ENCODE data around the gene STX5. TPM values are rescaled to one million over a fixed set of nuclear protein-coding genes. Genes with fewer than 3 reads are reported as not detected.
A peak's percentile ranks its signal among the peaks of the same experiment; 100 is the strongest.
"Not testable (repeated sequence)": the region's sequence is repeated elsewhere in the genome, so short reads cannot be mapped to it uniquely, and the experiment has no call there.

Gene STX5
- polyA plus RNA-seq, 1 donor: 31.7 TPM

DNA sequence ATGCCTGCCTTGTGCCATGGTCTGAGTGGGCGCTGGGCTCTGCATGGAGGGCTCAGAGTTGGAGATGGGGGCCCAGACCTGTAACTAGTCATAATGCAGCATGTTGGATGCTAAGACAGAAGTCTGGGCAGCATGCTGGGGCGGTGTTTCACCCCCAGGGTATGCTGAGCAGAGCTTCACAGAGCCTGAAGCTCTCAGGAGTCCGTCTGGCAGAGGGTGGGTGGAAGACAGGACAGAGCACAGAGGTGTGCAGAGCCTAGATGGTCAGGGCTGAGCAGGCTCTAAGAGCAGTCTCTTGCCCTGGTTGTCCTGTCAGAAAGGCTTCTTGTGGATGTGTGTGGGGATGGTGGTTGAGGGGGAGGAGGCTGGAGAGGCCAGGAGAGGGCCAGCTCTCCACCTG is 53.4 kb downstream of the STX5 start:
- no peak for DNase-seq

DNA sequence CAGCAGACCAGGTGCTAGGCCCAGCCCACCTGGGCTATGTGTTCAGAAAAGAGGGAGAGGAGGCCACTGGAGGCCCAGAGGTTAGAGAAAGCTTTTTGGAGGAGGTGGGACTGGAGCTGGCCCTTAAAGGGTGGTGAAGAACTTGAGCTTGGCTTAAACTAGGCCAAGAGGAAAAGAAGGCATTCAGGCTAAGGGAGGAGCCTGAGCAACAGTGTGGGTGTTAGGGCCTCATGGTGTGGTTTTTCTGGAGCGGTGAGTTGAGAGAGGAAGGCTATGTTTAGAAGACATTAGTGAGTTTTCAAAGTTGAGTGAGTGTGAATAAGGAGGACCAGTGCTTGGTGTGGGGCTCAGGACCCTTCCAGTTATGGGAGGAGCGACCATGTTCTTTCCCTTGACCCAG is 54.5 kb downstream of the STX5 start:
- DNase-seq: no peak

DNA sequence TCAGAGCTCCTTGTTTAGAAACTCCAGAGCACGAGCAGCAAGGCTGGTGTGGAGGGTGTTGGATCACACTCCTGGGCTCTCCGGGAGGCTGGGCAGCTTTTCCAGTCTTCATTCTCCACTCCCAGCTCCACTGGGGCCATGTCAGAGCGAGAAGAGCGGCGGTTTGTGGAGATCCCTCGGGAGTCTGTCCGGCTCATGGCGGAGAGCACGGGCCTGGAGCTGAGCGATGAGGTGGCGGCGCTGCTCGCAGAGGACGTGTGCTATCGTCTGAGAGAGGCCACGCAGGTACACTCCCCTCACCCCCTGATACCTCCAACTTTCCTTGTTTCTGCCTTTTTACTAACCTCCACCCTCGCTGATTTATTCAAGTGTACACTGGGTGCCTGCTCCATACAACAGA is 56.2 kb downstream of the STX5 start:
- DNase-seq: no peak

DNA sequence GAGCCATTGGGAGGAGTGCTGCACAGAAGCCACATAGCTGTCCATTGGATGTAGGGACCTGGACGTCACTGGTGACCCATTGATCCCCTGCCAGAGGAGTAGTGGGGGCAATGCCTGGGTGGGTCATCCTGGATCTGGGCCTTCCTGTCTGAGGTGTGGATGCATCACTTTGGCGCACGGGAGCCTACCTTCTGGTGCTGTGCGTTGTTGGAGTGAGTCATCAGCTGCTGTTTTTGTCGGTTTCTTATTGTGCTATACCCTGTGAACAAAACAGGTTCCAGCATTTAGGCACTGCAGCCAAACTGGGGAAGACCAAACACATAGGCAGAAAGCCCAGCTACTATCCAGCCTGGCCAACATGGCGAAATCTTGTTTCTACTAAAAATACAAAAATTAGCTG is 57.4 kb downstream of the STX5 start:
- DNase-seq: no peak

DNA sequence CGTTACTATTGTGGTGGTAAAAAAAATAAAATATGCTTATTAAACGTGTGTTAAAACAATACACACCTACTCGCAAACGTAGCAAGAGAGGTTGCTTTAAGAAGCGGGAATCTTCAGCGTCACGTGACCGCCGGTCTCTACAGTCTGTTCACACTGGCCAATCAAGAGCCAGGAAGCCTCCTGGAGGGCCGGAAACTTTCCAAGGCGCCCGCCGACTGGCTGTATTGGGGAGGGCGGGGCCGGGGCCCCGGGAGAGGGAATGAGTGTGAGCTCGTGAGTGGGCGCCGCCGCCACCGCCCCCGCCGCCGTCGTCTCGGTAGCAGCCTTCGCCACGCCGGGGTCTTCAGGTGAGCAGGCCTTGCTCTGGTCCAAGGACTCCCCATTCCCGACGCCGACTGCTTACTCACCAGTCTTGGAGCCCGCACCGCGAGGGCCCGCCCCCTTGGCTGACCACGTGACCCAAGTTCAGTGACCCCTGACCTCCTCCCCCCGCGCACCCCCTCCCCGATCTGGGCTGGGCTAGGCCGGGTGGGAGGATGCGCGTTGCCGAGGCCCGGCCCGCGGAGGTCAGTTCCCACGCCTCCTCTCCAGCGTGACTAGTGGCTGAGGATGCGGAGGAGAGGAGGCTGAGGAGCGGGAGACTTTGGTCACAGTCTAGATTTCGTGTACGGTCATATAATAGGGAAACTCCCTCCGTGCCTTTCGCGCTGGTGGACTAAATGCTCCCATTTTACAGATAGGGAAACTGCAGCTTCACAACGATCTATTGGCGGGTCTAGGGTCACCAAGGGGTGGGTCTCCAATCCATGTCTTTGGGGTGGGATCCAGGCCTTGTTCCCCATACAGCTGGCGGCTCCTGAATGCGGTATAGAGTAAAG is 60.5 kb downstream of the STX5 start, which contains the start of gene TAF6L:
TAF6L (plus strand) TSS at position 253 of the 878 bp plus-strand sequence. CDS start 4,388 bp downstream, outside the sequence.
- peak; percentile 96 for DNase-seq

DNA sequence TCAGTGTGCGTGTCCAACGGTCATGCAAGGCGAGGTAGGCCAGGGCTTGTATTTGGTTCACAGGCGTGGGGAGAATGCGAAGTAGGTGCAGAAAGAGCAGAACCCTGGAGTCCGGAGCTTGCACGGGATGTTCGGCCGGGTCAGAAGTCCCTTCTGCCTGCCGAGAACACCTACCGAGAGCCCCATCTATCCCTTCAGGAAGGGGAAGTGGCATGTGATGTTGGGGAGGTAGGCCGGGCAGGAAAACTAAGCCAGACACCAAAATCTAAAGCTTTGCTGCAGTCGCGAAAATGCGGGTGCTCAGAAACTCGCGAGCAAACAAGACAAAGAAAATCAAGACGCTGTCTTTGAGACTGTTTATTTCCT is 61.1 kb downstream of the STX5 start:
- DNase-seq: no peak

DNA sequence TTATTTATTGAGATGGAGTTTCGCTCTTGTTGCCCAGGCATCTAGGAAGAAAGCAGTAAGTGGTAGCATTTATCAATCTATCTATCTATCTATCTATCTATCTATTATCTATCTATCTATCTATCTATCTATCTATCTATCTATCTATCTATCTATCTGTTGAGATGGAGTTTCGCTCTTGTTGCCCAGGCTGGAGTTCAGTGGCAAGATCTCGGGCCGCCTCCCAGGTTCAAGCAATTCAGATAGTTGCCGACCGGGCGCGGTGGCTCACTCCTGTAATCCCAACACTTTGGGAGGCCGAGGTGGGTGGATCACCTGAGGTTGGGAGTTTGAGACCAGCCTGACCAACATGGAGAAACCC is 71.0 kb downstream of the STX5 start:
- not testable (repeated sequence) for DNase-seq

DNA sequence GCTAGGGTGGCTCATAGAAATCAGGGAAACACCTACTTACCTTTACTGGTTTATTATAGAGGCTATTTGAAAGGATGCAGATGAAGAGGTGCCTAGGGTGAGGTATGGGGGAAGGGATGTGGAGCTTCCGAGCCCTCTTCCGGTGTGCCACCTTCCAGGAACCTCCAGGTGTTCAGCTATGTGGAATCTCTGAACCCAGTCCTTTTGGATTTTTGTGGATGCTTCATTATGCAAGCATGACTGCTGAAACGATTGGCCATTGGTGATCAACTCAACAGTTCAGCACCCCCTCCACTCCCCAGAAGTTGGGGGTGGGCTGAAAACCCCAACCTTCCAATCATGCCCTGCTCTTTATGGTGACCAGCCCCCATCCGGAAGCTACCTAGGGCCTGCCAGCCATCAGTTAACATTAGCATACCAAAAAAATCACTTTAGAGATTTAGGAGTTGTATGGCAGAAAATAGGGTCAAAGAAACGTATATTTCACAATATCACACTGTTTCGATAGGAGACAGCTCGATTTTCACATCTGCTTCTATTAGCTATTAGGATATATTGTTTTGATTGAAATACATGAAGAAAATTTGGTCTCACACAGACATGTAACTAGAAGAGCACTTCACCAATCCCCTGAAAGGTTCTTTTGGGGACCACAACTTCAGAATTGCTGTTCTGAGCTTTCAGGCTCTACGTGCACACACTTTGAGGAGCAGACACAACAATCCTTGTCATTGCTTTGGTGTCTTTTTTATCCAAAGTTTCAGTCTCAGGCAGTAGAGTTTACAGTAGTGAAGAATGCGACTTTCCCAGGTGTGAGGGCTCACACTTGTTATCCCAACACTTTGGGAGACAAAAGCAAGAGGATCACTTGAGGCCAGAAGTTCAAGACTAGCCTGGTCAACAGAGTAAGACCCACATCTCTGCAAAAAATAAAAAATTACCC is 73.7 kb downstream of the STX5 start:
- DNase-seq: no peak

Other genes with a start within 250 kb of the STX5 start
- gene TUT1, start 240.5 kb downstream of the STX5 start, polyA plus RNA-seq (ENCODE audit: insufficient read length): 16.9 TPM
- 42.0 TPM for gene MTA2, start 230.2 kb downstream of the STX5 start, polyA plus RNA-seq (ENCODE audit: insufficient read length)
- gene EML3, start 219.3 kb downstream of the STX5 start, polyA plus RNA-seq (ENCODE audit: insufficient read length): 20.7 TPM
- gene ROM1, start 218.8 kb downstream of the STX5 start, polyA plus RNA-seq (ENCODE audit: insufficient read length): 0.90 TPM
- gene B3GAT3, start 210.1 kb downstream of the STX5 start, polyA plus RNA-seq (ENCODE audit: insufficient read length): 21.4 TPM
- 161 TPM for gene GANAB, start 185.4 kb downstream of the STX5 start, polyA plus RNA-seq (ENCODE audit: insufficient read length)
- 13.3 TPM for gene INTS5, start 178.7 kb downstream of the STX5 start, polyA plus RNA-seq (ENCODE audit: insufficient read length)
- gene C11orf98, start 166.8 kb downstream of the STX5 start, polyA plus RNA-seq (ENCODE audit: insufficient read length): 31.3 TPM
- gene CSKMT, start 166.7 kb downstream of the STX5 start, polyA plus RNA-seq (ENCODE audit: insufficient read length): 3.3 TPM
- 5.8 TPM for gene UQCC3, start 160.4 kb downstream of the STX5 start, polyA plus RNA-seq (ENCODE audit: insufficient read length)
- gene LBHD1, start 159.8 kb downstream of the STX5 start, polyA plus RNA-seq (ENCODE audit: insufficient read length): 7.1 TPM
- gene UBXN1, start 153.0 kb downstream of the STX5 start, polyA plus RNA-seq (ENCODE audit: insufficient read length): 143 TPM
- 14.2 TPM for gene LRRN4CL, start 142.5 kb downstream of the STX5 start, polyA plus RNA-seq (ENCODE audit: insufficient read length)
- 20.8 TPM for gene BSCL2, start 124.6 kb downstream of the STX5 start, polyA plus RNA-seq (ENCODE audit: insufficient read length)
- 0.61 TPM for gene GNG3, start 124.4 kb downstream of the STX5 start, polyA plus RNA-seq (ENCODE audit: insufficient read length)
- gene HNRNPUL2, start 104.6 kb downstream of the STX5 start, polyA plus RNA-seq (ENCODE audit: insufficient read length): 43.6 TPM
- 28.3 TPM for gene TTC9C, start 103.6 kb downstream of the STX5 start, polyA plus RNA-seq (ENCODE audit: insufficient read length)
- gene ZBTB3, start 77.9 kb downstream of the STX5 start, polyA plus RNA-seq (ENCODE audit: insufficient read length): 4.0 TPM
- 83.5 TPM for gene POLR2G, start 70.5 kb downstream of the STX5 start, polyA plus RNA-seq (ENCODE audit: insufficient read length)
- gene TAF6L, start 60.7 kb downstream of the STX5 start, polyA plus RNA-seq (ENCODE audit: insufficient read length): 20.3 TPM
- gene TMEM179B, start 44.6 kb downstream of the STX5 start, polyA plus RNA-seq (ENCODE audit: insufficient read length): 29.2 TPM
- gene TMEM223, start 40.0 kb downstream of the STX5 start, polyA plus RNA-seq (ENCODE audit: insufficient read length): 16.7 TPM
- 75.4 TPM for gene NXF1, start 26.6 kb downstream of the STX5 start, polyA plus RNA-seq (ENCODE audit: insufficient read length)
- gene TEX54, start 790 bp upstream of the STX5 start, polyA plus RNA-seq (ENCODE audit: insufficient read length): not detected
- 37.2 TPM for gene WDR74, start 7.5 kb upstream of the STX5 start, polyA plus RNA-seq (ENCODE audit: insufficient read length)
- 43.3 TPM for gene SLC3A2, start 48.8 kb upstream of the STX5 start, polyA plus RNA-seq (ENCODE audit: insufficient read length)
- gene CHRM1, start 89.3 kb upstream of the STX5 start, polyA plus RNA-seq (ENCODE audit: insufficient read length): not detected
- not detected for gene SLC22A6, start 152.9 kb upstream of the STX5 start, polyA plus RNA-seq (ENCODE audit: insufficient read length)
- gene SLC22A8, start 183.8 kb upstream of the STX5 start, polyA plus RNA-seq (ENCODE audit: insufficient read length): not detected

Data from hindlimb muscle (tissue), 1 donor.